HEK293 (cell line): ENCODE results near the gene CD177.

Experiments used
- BCL6B ChIP-seq: fragments of 450-650 bp; formaldehyde crosslinking; IDR thresholded peaks from 2 replicates; pipeline ENCODE4 v1.5.1; 2017; ENCODE audit warnings: missing biosample characterization, missing genetic modification characterization
- KLF1 ChIP-seq: fragments of 450-650 bp; formaldehyde crosslinking; IDR thresholded peaks from 2 replicates; pipeline ENCODE4 v1.5.1; 2016; ENCODE audit warnings: missing biosample characterization, missing genetic modification characterization
- KLF16 ChIP-seq: fragments of 450-650 bp; formaldehyde crosslinking; IDR thresholded peaks from 2 replicates; pipeline ENCODE4 v1.5.1; 2017; ENCODE audit warnings: missing biosample characterization, missing genetic modification characterization
- SP7 ChIP-seq: fragments of 450-650 bp; formaldehyde crosslinking; IDR thresholded peaks from 2 replicates; pipeline ENCODE4 v1.5.1; 2016; ENCODE audit warnings: missing biosample characterization, missing genetic modification characterization
- ZBTB20 ChIP-seq: fragments of 450-650 bp; formaldehyde crosslinking; IDR thresholded peaks from 2 replicates; pipeline ENCODE4 v1.5.1; 2016; ENCODE audit warnings: missing biosample characterization, missing genetic modification characterization
- ZBTB8A ChIP-seq: fragments of 450-650 bp; formaldehyde crosslinking; IDR thresholded peaks from 2 replicates; pipeline ENCODE4 v1.5.1; 2016; ENCODE audit warnings: missing biosample characterization, missing genetic modification characterization
- ZEB2 ChIP-seq: fragments of 450-650 bp; formaldehyde crosslinking; IDR thresholded peaks from 2 replicates; pipeline ENCODE4 v1.5.1; 2016; ENCODE audit warnings: missing biosample characterization, missing genetic modification characterization
- ZFP3 ChIP-seq: fragments of 450-650 bp; formaldehyde crosslinking; IDR thresholded peaks from 2 replicates; pipeline ENCODE4 v1.5.1; 2016; ENCODE audit warnings: low read depth, missing biosample characterization, missing genetic modification characterization
- ZNF157 ChIP-seq: fragments of 450-650 bp; formaldehyde crosslinking; IDR thresholded peaks from 2 replicates; pipeline ENCODE4 v1.5.1; 2016; ENCODE audit warnings: missing biosample characterization, missing genetic modification characterization
- ZNF184 ChIP-seq: fragments of 450-650 bp; IDR thresholded peaks from 2 replicates; pipeline ENCODE4 v1.5.1; 2018; ENCODE audit warnings: missing biosample characterization, mild to moderate bottlenecking, missing genetic modification characterization
- ZNF211 ChIP-seq: fragments of 450-650 bp; formaldehyde crosslinking; IDR thresholded peaks from 2 replicates; pipeline ENCODE4 v1.5.1; 2016; ENCODE audit warnings: low read depth, missing biosample characterization, missing genetic modification characterization
- ZNF394 ChIP-seq: fragments of 450-650 bp; formaldehyde crosslinking; IDR thresholded peaks from 2 replicates; pipeline ENCODE4 v1.5.1; 2016; ENCODE audit warnings: missing biosample characterization, missing genetic modification characterization, mild to moderate bottlenecking, moderate library complexity, borderline replicate concordance
- ZNF510 ChIP-seq: fragments of 450-650 bp; formaldehyde crosslinking; IDR thresholded peaks from 2 replicates; pipeline ENCODE4 v1.5.1; 2018; ENCODE audit warnings: mild to moderate bottlenecking, missing genetic modification characterization, missing biosample characterization; ENCODE audit not compliant: insufficient replicate concordance
- ZNF544 ChIP-seq: fragments of 450-650 bp; formaldehyde crosslinking; IDR thresholded peaks from 2 replicates; pipeline ENCODE4 v1.5.0; 2017; ENCODE audit warnings: missing biosample characterization, missing genetic modification characterization
- ZNF555 ChIP-seq: fragments of 450-650 bp; formaldehyde crosslinking; conservative IDR thresholded peaks from 2 replicates; pipeline ENCODE4 v1.5.1; 2017; ENCODE audit warnings: missing biosample characterization, mild to moderate bottlenecking, missing genetic modification characterization, inconsistent platforms
- ZNF596 ChIP-seq: fragments of 450-650 bp; IDR thresholded peaks from 2 replicates; pipeline ENCODE4 v1.5.0; 2018; ENCODE audit warnings: missing biosample characterization, mild to moderate bottlenecking, missing genetic modification characterization, moderate library complexity
- ZNF600 ChIP-seq: fragments of 450-650 bp; formaldehyde crosslinking; IDR thresholded peaks from 2 replicates; pipeline ENCODE4 v1.5.1; 2016; ENCODE audit warnings: missing biosample characterization, missing genetic modification characterization
- ZNF629 ChIP-seq: fragments of 450-650 bp; formaldehyde crosslinking; IDR thresholded peaks from 2 replicates; pipeline ENCODE4 v1.5.1; 2017; ENCODE audit warnings: missing biosample characterization, missing genetic modification characterization
- ZNF677 ChIP-seq: fragments of 450-650 bp; IDR thresholded peaks from 2 replicates; pipeline ENCODE4 v1.5.0; 2018; ENCODE audit warnings: missing biosample characterization, mild to moderate bottlenecking, missing genetic modification characterization, moderate library complexity
- ZNF701 ChIP-seq: fragments of 450-650 bp; formaldehyde crosslinking; IDR thresholded peaks from 2 replicates; pipeline ENCODE4 v1.5.1; 2016; ENCODE audit warnings: missing biosample characterization, missing genetic modification characterization
- ZNF707 ChIP-seq: fragments of 450-650 bp; formaldehyde crosslinking; IDR thresholded peaks from 2 replicates; pipeline ENCODE4 v1.5.1; 2016; ENCODE audit warnings: missing biosample characterization, missing genetic modification characterization
- ZNF837 ChIP-seq: fragments of 450-650 bp; formaldehyde crosslinking; IDR thresholded peaks from 2 replicates; pipeline ENCODE4 v1.5.1; 2016; ENCODE audit warnings: missing biosample characterization, missing genetic modification characterization
- ZSCAN30 ChIP-seq: fragments of 450-650 bp; IDR thresholded peaks from 2 replicates; pipeline ENCODE4 v1.5.1; 2018; ENCODE audit warnings: missing biosample characterization, mild to moderate bottlenecking, missing genetic modification characterization, moderate library complexity
- TF ChIP-seq, protein P1 (sequence below): fragments of 450-650 bp; formaldehyde crosslinking; IDR thresholded peaks from 2 replicates; pipeline ENCODE4 v1.5.1; 2017; ENCODE audit warnings: missing biosample characterization, mild to moderate bottlenecking, missing genetic modification characterization, moderate library complexity
- TF ChIP-seq, protein P2 (sequence below): fragments of 450-650 bp; formaldehyde crosslinking; IDR thresholded peaks from 2 replicates; pipeline ENCODE4 v1.5.1; 2017; ENCODE audit warnings: missing biosample characterization, missing genetic modification characterization
- TF ChIP-seq, protein P3 (sequence below): fragments of 450-650 bp; formaldehyde crosslinking; IDR thresholded peaks from 2 replicates; pipeline ENCODE4 v1.5.1; 2016; ENCODE audit warnings: missing biosample characterization, missing genetic modification characterization
- TF ChIP-seq, protein P4 (sequence below): fragments of 450-650 bp; formaldehyde crosslinking; IDR thresholded peaks from 2 replicates; pipeline ENCODE4 v1.5.1; 2016; ENCODE audit warnings: missing biosample characterization, missing genetic modification characterization
- TF ChIP-seq, protein P5 (sequence below): fragments of 450-650 bp; formaldehyde crosslinking; IDR thresholded peaks from 2 replicates; pipeline ENCODE4 v1.5.1; 2016; ENCODE audit warnings: missing biosample characterization, missing genetic modification characterization, low read depth
- TF ChIP-seq, protein P6 (sequence below): sonication (generic); formaldehyde crosslinking; IDR thresholded peaks from 2 replicates; pipeline ENCODE4 v1.8.1; 2022; ENCODE audit warnings: mild to moderate bottlenecking, moderate library complexity, missing genetic modification reagents

Gene CD177

GRCh38 chr19:43316591-43317319 lies 36.7 kb upstream of the CD177 start (continued):
- TF ChIP-seq, protein P1, sequence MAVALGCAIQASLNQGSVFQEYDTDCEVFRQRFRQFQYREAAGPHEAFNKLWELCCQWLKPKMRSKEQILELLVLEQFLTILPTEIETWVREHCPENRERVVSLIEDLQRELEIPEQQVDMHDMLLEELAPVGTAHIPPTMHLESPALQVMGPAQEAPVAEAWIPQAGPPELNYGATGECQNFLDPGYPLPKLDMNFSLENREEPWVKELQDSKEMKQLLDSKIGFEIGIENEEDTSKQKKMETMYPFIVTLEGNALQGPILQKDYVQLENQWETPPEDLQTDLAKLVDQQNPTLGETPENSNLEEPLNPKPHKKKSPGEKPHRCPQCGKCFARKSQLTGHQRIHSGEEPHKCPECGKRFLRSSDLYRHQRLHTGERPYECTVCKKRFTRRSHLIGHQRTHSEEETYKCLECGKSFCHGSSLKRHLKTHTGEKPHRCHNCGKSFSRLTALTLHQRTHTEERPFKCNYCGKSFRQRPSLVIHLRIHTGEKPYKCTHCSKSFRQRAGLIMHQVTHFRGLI (tag by site-specific recombination), result no peak
- TF ChIP-seq ZNF211 (tag by site-specific recombination), result no peak
- no peak for TF ChIP-seq ZNF596 (tag by site-specific recombination)
- TF ChIP-seq, protein P2, sequence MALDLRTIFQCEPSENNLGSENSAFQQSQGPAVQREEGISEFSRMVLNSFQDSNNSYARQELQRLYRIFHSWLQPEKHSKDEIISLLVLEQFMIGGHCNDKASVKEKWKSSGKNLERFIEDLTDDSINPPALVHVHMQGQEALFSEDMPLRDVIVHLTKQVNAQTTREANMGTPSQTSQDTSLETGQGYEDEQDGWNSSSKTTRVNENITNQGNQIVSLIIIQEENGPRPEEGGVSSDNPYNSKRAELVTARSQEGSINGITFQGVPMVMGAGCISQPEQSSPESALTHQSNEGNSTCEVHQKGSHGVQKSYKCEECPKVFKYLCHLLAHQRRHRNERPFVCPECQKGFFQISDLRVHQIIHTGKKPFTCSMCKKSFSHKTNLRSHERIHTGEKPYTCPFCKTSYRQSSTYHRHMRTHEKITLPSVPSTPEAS (tag by site-specific recombination), result peak; percentile 87
- TF ChIP-seq, protein P3, sequence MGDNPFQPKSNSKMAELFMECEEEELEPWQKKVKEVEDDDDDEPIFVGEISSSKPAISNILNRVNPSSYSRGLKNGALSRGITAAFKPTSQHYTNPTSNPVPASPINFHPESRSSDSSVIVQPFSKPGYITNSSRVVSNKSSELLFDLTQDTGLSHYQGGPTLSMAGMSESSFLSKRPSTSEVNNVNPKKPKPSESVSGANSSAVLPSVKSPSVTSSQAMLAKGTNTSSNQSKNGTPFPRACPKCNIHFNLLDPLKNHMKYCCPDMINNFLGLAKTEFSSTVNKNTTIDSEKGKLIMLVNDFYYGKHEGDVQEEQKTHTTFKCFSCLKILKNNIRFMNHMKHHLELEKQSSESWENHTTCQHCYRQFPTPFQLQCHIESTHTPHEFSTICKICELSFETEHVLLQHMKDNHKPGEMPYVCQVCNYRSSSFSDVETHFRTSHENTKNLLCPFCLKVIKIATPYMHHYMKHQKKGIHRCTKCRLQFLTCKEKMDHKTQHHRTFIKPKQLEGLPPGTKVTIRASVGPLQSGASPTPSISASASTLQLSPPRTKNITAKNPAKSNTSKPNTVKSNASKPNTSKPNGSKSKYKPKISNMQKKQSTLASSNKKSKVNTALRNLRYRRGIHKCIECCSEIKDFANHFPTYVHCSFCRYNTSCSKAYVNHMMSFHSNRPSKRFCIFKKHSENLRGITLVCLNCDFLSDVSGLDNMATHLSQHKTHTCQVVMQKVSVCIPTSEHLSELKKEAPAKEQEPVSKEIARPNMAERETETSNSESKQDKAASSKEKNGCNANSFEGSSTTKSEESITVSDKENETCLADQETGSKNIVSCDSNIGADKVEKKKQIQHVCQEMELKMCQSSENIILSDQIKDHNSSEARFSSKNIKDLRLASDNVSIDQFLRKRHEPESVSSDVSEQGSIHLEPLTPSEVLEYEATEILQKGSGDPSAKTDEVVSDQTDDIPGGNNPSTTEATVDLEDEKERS (tag by site-specific recombination), result 0 out of 2 replicates have a peak, but pooled peaks have one; percentile 72
- TF ChIP-seq ZBTB20, result peak; percentile 21; the same call in 1 of the 2 replicates
- no peak for TF ChIP-seq ZBTB8A (tag by site-specific recombination)
- no peak for TF ChIP-seq ZNF600 (tag by site-specific recombination)
- TF ChIP-seq, protein P4, sequence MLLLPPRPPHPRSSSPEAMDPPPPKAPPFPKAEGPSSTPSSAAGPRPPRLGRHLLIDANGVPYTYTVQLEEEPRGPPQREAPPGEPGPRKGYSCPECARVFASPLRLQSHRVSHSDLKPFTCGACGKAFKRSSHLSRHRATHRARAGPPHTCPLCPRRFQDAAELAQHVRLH (tag by site-specific recombination), result no peak
- no peak for TF ChIP-seq KLF1
- no peak for TF ChIP-seq ZNF544 (tag by site-specific recombination)
- no peak for TF ChIP-seq ZNF184 (tag by site-specific recombination)
- TF ChIP-seq, protein P5, sequence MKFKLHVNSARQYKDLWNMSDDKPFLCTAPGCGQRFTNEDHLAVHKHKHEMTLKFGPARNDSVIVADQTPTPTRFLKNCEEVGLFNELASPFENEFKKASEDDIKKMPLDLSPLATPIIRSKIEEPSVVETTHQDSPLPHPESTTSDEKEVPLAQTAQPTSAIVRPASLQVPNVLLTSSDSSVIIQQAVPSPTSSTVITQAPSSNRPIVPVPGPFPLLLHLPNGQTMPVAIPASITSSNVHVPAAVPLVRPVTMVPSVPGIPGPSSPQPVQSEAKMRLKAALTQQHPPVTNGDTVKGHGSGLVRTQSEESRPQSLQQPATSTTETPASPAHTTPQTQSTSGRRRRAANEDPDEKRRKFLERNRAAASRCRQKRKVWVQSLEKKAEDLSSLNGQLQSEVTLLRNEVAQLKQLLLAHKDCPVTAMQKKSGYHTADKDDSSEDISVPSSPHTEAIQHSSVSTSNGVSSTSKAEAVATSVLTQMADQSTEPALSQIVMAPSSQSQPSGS (tag by site-specific recombination), result no peak
- TF ChIP-seq ZNF707 (tag by site-specific recombination), result no peak
- peak; percentile 35; the same call in 1 of the 2 replicates for TF ChIP-seq ZEB2 (tag by site-specific recombination)
- TF ChIP-seq ZNF629 (tag by site-specific recombination), result no peak
- no peak for TF ChIP-seq ZNF701 (tag by site-specific recombination)
- no peak for TF ChIP-seq ZNF555 (tag by site-specific recombination)
- no peak for TF ChIP-seq SP7 (tag by site-specific recombination)
- peak; percentile 28; the same call in 1 of the 2 replicates for TF ChIP-seq ZNF157 (tag by site-specific recombination)
- TF ChIP-seq ZNF510 (tag by site-specific recombination), result no peak
- TF ChIP-seq, protein P6, sequence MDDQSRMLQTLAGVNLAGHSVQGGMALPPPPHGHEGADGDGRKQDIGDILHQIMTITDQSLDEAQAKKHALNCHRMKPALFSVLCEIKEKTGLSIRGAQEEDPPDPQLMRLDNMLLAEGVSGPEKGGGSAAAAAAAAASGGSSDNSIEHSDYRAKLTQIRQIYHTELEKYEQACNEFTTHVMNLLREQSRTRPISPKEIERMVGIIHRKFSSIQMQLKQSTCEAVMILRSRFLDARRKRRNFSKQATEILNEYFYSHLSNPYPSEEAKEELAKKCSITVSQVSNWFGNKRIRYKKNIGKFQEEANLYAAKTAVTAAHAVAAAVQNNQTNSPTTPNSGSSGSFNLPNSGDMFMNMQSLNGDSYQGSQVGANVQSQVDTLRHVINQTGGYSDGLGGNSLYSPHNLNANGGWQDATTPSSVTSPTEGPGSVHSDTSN, result no peak
- no peak for TF ChIP-seq ZNF677 (tag by site-specific recombination)
- no peak for TF ChIP-seq ZSCAN30
- no peak for TF ChIP-seq BCL6B
- no peak for TF ChIP-seq ZFP3
- no peak for TF ChIP-seq ZNF837
- TF ChIP-seq ZNF394 (tag by site-specific recombination), result no peak
- TF ChIP-seq KLF16 (tag by site-specific recombination), result no peak; the same call in 1 of the 2 replicates
